ENCODE results near the gene PRPH2.

The PRPH2 gene

DNA sequence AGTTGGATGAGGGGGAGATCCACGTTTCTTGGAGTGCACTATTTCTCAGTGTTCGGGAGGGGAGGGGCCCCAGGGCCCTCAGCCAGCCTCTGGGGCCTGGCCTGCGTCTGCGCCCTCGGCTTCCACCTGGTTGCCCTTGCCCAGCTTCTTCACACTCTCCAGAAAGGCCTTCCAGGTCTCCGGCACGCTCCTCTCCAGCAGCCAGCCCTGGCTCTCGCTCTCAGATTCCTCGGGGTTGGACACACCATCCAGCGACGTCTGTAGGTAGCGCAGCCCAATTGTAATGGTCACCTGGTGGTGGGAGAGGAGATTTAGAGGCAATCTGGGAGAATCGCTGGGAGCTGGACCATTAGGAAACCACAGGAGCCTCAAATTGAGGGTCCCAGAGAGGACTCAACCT is 24.2 kb downstream of the PRPH2 start:
- TF ChIP-seq EZH2 (IDR thresholded peaks at IDR 0.05; ENCODE audit: borderline replicate concordance, low read length) = no peak
- TF ChIP-seq, protein P1, sequence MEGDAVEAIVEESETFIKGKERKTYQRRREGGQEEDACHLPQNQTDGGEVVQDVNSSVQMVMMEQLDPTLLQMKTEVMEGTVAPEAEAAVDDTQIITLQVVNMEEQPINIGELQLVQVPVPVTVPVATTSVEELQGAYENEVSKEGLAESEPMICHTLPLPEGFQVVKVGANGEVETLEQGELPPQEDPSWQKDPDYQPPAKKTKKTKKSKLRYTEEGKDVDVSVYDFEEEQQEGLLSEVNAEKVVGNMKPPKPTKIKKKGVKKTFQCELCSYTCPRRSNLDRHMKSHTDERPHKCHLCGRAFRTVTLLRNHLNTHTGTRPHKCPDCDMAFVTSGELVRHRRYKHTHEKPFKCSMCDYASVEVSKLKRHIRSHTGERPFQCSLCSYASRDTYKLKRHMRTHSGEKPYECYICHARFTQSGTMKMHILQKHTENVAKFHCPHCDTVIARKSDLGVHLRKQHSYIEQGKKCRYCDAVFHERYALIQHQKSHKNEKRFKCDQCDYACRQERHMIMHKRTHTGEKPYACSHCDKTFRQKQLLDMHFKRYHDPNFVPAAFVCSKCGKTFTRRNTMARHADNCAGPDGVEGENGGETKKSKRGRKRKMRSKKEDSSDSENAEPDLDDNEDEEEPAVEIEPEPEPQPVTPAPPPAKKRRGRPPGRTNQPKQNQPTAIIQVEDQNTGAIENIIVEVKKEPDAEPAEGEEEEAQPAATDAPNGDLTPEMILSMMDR (IDR thresholded peaks at IDR 0.05; ENCODE audit: low read length) = no peak
- no peak overlapping the region for H3K27ac ChIP-seq (ENCODE audit: low read depth, low read length, poor library complexity, severe bottlenecking)

DNA sequence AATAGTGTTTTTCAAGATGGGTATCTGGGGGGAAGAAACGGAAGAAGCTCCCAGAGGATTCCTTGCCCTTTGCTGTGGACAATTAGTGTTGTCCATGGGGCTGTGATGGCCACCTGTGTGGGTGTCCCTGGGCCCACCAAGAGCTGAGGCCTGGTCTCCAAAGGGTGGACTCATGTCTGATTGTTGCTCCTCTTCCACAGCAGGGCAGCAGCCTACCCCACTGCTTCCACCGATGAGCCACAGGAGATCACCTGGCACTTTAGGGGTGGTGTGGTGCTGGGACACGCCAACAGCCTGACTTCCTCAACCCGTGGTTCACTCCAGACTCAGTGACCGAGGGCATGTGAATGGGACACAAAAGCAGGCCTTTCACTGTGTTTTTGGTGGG is 25.1 kb downstream of the PRPH2 start:
- TF ChIP-seq, protein P1 (IDR thresholded peaks at IDR 0.05; ENCODE audit: low read length) = no peak
- TF ChIP-seq EZH2 (IDR thresholded peaks at IDR 0.05; ENCODE audit: borderline replicate concordance, low read length) = no peak
- Histone ChIP-seq H3K4me3 (ENCODE audit: low read depth, low read length, poor library complexity, severe bottlenecking) (no peak overlapping the region), H3K9ac (ENCODE audit: low read length) (no peak overlapping the region), H3K27me3 (ENCODE audit: insufficient read depth, low read length) (no peaks in the 10 kb centered on the region), H3K4me2 (ENCODE audit: low read length) (no peak overlapping the region), H2AFZ (ENCODE audit: low read length) (no peak overlapping the region), H3K9me3 (ENCODE audit: low read length) (no peaks in the 10 kb centered on the region), H3K9me2 (ENCODE audit: low read depth, low read length) (no peaks in the 10 kb centered on the region), H3K4me1 (ENCODE audit: insufficient read depth, low read length, severe bottlenecking) (peaks cover 6% of the 10 kb centered on the region), H3K27ac (ENCODE audit: low read depth, low read length, poor library complexity, severe bottlenecking) (no peak overlapping the region), H3F3A (ENCODE audit: insufficient read depth, low read length) (no peaks in the 10 kb centered on the region), H3K79me2 (ENCODE audit: insufficient read depth, low read length) (no peaks in the 10 kb centered on the region), H4K20me1 (ENCODE audit: insufficient read depth, low read length) (no peaks in the 10 kb centered on the region), H3K36me3 (ENCODE audit: insufficient read depth, low read length) (peaks cover 19% of the 10 kb centered on the region; the same call in 1 of the 2 replicates)

More for the DNA sequence above, 24.2 kb downstream of the PRPH2 start:
- Histone ChIP-seq H3K79me2 (ENCODE audit: insufficient read depth, low read length) (no peaks in the 10 kb centered on the region), H3K36me3 (ENCODE audit: insufficient read depth, low read length) (peaks cover 10% of the 10 kb centered on the region; the same call in 1 of the 2 replicates), H3K4me3 (ENCODE audit: low read depth, low read length, poor library complexity, severe bottlenecking) (no peak overlapping the region), H2AFZ (ENCODE audit: low read length) (no peak overlapping the region), H4K20me1 (ENCODE audit: insufficient read depth, low read length) (no peaks in the 10 kb centered on the region), H3K27me3 (ENCODE audit: insufficient read depth, low read length) (no peaks in the 10 kb centered on the region), H3K9me2 (ENCODE audit: low read depth, low read length) (no peaks in the 10 kb centered on the region), H3K9me3 (ENCODE audit: low read length) (no peaks in the 10 kb centered on the region), H3F3A (ENCODE audit: insufficient read depth, low read length) (no peaks in the 10 kb centered on the region), H3K9ac (ENCODE audit: low read length) (no peak overlapping the region), H3K4me1 (ENCODE audit: insufficient read depth, low read length, severe bottlenecking) (peaks cover 6% of the 10 kb centered on the region), H3K4me2 (ENCODE audit: low read length) (no peak overlapping the region)

DNA sequence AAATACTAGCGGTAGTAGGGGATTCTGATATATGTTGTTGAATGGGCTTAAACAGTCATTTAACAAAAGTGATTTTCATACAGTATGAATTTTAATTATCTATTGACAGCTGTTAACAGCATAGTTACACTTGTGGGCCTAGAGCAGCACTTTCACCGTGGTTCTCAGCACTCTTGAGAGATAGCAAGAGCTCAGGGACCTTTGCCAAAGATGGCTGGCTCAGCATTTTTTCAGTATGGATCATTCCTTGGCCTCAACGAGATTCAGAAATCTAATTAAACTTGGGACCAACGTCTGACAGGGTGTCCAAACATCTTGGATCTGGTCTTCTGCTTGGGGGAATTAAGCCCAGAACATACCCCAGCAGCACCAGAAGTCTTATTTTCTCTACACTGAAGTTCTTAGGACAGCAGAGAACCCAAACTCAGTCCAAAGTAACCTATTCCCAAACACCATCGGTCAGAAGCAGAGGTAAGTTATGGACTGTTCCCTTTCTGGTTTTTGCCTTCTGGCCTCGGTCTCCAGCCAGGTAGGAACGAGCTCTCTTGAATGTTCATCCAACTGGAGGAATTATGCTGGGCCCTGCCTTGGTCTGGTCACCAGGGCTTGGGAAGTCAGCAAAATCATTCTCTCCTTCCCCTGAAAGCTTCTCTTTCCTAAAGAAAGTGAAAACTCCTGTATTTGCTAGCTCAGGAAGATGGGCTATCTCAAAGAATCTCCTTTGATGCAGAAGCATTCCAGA is 25.7 kb downstream of the PRPH2 start:
- Histone ChIP-seq H3K79me2 (ENCODE audit: insufficient read depth, low read length) (no peaks in the 10 kb centered on the region), H2AFZ (ENCODE audit: low read length) (no peak overlapping the region), H3K9ac (ENCODE audit: low read length) (no peak overlapping the region), H3K9me2 (ENCODE audit: low read depth, low read length) (no peaks in the 10 kb centered on the region), H4K20me1 (ENCODE audit: insufficient read depth, low read length) (no peaks in the 10 kb centered on the region), H3K9me3 (ENCODE audit: low read length) (no peaks in the 10 kb centered on the region), H3K4me3 (ENCODE audit: low read depth, low read length, poor library complexity, severe bottlenecking) (no peak overlapping the region), H3K4me1 (ENCODE audit: insufficient read depth, low read length, severe bottlenecking) (peaks cover 6% of the 10 kb centered on the region), H3K36me3 (ENCODE audit: insufficient read depth, low read length) (peaks cover 23% of the 10 kb centered on the region; the same call in 1 of the 2 replicates), H3K4me2 (ENCODE audit: low read length) (no peak overlapping the region), H3K27ac (ENCODE audit: low read depth, low read length, poor library complexity, severe bottlenecking) (no peak overlapping the region), H3K27me3 (ENCODE audit: insufficient read depth, low read length) (no peaks in the 10 kb centered on the region), H3F3A (ENCODE audit: insufficient read depth, low read length) (no peaks in the 10 kb centered on the region)
- TF ChIP-seq, protein P1 (IDR thresholded peaks at IDR 0.05; ENCODE audit: low read length) = no peak
- TF ChIP-seq EZH2 (IDR thresholded peaks at IDR 0.05; ENCODE audit: borderline replicate concordance, low read length) = no peak

Measured in OCI-LY1 (cell line).